Type B pancreatic cell (in vitro differentiated cells): ENCODE results near the gene PLK5. TPM values are rescaled to one million over a fixed set of nuclear protein-coding genes. Genes with fewer than 3 reads are reported as not detected.
A peak's percentile ranks its signal among the peaks of the same experiment; 100 is the strongest.

Experiments
- DNase-seq: peaks from one replicate; pipeline ENCODE4 v3.0.0; 2021; ENCODE audit warnings: mixed read lengths; ENCODE audit not compliant: unreplicated experiment; ENCODE audit errors: extremely low spot score
- H3K27ac Mint-ChIP-seq: 2 replicates; pipeline ENCODE4 v1.8.0; 2021; ENCODE audit warnings: mild to moderate bottlenecking, mixed read lengths
- H3K27me3 Mint-ChIP-seq: 2 replicates; pipeline ENCODE4 v1.8.0; 2021; ENCODE audit warnings: mixed read lengths
- H3K36me3 Mint-ChIP-seq: 2 replicates; pipeline ENCODE4 v1.8.0; 2021; ENCODE audit warnings: mixed read lengths
- H3K4me1 Mint-ChIP-seq: one replicate; pipeline ENCODE4 v1.8.0; 2021; ENCODE audit warnings: mixed read lengths; ENCODE audit not compliant: unreplicated experiment
- H3K4me3 Mint-ChIP-seq: 2 replicates; pipeline ENCODE4 v1.8.0; 2021; ENCODE audit warnings: mild to moderate bottlenecking, mixed read lengths
- H3K9me3 Mint-ChIP-seq: 2 replicates; pipeline ENCODE4 v1.8.0; 2021; ENCODE audit warnings: mixed read lengths
- total RNA-seq: library from RNA; stranded (reverse); gene quantifications from 2 replicates; pipeline ENCODE4 v1.2.1, GENCODE V29; 2021; ENCODE audit warnings: low replicate concordance
- TF ChIP-seq, protein P1 (sequence below): fragments of 200-600 bp; sonication (generic); conservative IDR thresholded peaks from 2 replicates; pipeline ENCODE4 v1.5.0; 2021; ENCODE audit warnings: antibody characterized with exemption, mild to moderate bottlenecking

PLK5 gene
- total RNA-seq, 1 donor from 2014 or later, result 0.24 TPM

DNA sequence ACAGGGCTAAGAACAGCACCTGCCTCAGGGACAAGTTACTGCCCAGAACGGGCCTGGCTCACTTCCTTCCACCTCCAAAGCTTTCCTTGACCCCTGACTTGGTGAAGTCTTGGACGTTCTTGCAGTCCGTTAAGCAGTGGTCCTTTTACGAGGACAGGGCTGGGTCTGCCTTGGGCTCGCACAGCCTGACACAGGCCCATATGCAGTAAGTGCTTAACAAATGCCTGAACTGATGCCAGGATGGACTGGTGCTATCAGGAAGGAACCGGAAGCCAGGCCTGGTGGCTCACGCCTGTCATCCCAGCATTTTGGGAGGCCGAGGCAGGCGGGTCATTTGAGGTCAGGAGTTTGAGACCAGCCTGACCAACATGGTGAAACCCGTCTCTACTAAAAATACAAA is 1.8 kb upstream of the PLK5 start:
- H3K27me3 Mint-ChIP-seq, result peaks cover 65% of the 10 kb centered on the region
- no peaks in the 10 kb centered on the region for H3K9me3 Mint-ChIP-seq
- H3K36me3 Mint-ChIP-seq, result no peaks in the 10 kb centered on the region
- no peak for DNase-seq
- H3K4me1 Mint-ChIP-seq, result no peaks in the 10 kb centered on the region
- H3K27ac Mint-ChIP-seq, result no peak overlapping the region
- TF ChIP-seq, protein P1, sequence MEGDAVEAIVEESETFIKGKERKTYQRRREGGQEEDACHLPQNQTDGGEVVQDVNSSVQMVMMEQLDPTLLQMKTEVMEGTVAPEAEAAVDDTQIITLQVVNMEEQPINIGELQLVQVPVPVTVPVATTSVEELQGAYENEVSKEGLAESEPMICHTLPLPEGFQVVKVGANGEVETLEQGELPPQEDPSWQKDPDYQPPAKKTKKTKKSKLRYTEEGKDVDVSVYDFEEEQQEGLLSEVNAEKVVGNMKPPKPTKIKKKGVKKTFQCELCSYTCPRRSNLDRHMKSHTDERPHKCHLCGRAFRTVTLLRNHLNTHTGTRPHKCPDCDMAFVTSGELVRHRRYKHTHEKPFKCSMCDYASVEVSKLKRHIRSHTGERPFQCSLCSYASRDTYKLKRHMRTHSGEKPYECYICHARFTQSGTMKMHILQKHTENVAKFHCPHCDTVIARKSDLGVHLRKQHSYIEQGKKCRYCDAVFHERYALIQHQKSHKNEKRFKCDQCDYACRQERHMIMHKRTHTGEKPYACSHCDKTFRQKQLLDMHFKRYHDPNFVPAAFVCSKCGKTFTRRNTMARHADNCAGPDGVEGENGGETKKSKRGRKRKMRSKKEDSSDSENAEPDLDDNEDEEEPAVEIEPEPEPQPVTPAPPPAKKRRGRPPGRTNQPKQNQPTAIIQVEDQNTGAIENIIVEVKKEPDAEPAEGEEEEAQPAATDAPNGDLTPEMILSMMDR, result no peak
- H3K4me3 Mint-ChIP-seq, result no peak overlapping the region

DNA sequence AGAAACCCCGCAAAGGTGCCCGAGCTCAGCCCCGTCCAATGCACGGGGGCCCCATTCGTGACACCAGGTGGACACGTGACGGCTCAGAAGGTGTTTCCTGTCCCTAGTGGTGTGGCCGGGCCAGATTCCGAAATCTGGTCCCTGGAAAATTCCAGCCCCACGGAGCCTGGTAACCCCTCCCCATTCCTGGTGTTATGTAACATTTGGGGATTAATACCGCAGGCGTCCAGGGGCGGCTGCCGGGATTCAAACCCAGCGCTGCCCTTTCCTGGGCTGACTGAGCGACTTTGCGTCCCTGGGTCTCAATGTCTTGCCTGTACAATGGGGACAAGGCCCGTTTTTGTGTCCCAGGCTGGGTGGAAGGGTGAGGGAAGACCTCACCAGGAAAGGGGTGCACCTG is 1.0 kb upstream of the PLK5 start:
- Mint-ChIP-seq H3K27ac (no peak overlapping the region), H3K27me3 (peaks cover 69% of the 10 kb centered on the region), H3K4me1 (no peaks in the 10 kb centered on the region), H3K4me3 (no peak overlapping the region), H3K36me3 (no peaks in the 10 kb centered on the region), H3K9me3 (no peaks in the 10 kb centered on the region)
- DNase-seq, result no peak
- TF ChIP-seq, protein P1, result no peak

DNA sequence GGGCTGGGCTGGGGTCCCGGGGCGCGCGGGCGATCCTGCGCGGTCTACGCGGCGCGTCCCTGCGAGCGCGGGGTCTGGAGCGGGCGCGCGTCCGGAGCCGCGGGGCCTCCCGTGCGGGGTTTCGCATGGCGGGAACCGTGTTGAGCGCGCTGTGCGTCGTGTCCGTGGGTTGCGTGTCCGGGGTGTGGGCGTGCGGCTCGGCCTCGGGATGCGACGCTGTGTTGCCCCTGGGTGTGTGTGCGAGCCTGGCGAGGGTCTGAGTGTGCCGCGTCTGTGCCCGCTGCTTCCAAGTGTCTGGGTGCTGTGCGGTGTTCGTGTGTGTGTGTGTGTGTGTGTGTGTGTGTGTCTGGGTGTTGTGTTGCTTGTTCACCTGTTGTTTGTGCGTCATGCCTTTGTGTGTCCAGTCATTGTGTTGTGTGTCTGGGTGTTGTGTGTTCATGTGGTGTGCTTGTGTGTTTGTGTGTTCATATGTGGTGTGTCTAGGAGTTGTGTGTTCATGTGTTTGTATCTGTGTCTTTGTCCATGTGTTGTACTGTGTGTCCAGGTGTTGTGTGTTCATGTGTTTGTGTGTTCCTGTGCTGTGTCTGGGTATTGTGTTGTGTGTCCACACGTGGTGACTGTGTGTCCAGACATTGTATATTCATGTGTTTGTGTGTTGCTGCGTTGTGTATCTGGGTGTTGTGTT is 552 bp downstream of the PLK5 start:
- no peaks in the 10 kb centered on the region for H3K9me3 Mint-ChIP-seq
- H3K27me3 Mint-ChIP-seq, result peaks cover 59% of the 10 kb centered on the region
- no peaks in the 10 kb centered on the region for H3K4me1 Mint-ChIP-seq
- H3K4me3 Mint-ChIP-seq, result peak overlapping the region; percentile 77
- no peaks in the 10 kb centered on the region for H3K36me3 Mint-ChIP-seq
- TF ChIP-seq, protein P1, result no peak
- no peak for DNase-seq
- H3K27ac Mint-ChIP-seq, result no peak overlapping the region

DNA sequence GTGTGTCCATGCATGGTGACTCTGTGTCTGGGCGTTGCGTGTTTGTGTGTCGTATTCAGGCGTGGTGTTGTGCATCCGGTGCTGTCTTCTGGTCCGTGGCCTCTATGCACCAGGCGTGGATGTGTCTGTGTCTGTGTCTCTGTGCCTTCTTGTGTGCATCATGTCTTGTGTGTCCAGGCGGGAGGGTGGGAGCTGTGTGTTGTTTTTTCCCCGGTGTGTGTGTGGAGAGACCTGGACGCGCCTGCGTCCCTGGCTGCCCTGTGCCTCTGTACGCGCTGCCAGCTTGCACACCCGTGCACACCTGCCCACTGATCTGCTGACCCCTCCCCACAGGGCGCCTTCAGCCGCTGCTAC is 1.1 kb downstream of the PLK5 start:
- Mint-ChIP-seq H3K4me3 (peak overlapping the region; percentile 77), H3K4me1 (no peaks in the 10 kb centered on the region), H3K27me3 (peaks cover 57% of the 10 kb centered on the region), H3K27ac (no peak overlapping the region), H3K36me3 (no peaks in the 10 kb centered on the region), H3K9me3 (no peaks in the 10 kb centered on the region)
- DNase-seq, result no peak
- TF ChIP-seq, protein P1, result no peak

DNA sequence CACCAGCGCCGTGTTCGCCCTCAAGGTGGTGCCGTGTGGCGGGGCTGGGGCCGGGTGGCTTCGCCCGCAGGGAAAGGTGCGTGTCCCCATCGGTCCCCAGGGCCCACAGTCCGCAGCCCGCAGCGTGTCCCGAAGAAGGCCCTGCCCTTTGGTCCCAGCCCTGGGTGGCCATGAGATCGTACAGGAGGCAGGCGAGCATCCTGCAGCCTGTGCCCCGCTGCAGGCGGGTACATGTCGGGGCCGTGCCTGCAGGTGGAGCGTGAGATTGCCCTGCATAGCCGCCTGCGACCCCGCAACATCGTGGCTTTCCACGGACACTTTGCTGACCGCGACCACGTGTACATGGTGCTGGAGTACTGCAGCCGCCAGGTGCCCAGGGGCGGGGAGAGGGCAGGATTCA is 1.5 kb downstream of the PLK5 start:
- Mint-ChIP-seq H3K27me3 (peaks cover 61% of the 10 kb centered on the region), H3K4me1 (no peaks in the 10 kb centered on the region), H3K9me3 (no peaks in the 10 kb centered on the region), H3K4me3 (no peak overlapping the region), H3K27ac (no peak overlapping the region), H3K36me3 (no peaks in the 10 kb centered on the region)
- TF ChIP-seq, protein P1, result no peak
- DNase-seq, result no peak
